Measurements from ENCODE around the gene GAD1.

Gene GAD1

DNA sequence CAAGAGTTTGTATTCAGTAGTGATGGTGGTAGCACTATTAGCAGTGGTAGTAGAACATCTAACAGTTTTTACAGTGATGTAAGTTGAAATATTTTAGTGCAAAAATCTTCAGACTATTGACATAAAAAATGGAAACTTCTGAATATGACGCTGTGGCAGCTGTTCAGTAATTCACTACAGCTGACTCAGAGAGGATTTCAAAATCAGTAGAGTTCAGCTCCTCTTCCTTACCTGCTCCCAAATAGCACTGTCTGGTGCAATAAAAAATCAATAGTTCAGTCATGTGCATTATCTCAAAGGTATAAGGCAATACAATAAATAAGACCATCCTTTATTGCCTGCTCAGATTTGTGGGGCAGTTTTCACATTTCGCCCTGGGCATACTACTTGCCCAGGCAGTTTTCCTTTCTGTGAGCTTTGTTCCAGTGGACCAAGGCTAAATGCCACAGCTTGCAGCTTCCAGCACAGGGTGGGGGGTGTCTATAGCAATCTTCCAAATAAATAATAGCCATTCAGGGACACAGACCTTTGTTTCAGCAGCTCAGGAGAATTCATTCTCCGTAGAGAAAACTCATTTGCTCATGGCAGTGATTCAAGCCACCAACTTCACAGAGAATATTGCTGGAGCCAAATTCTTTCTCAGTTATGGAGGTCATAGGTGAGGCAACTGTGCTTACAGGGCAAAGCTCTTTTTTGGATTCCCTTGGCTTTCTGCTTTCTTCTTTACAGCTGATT lies 78.5 kb downstream of the GAD1 start:
- Histone ChIP-seq H3K27ac (ENCODE audit: low read depth, low read length) (no peak overlapping the region), H3K4me3 (ENCODE audit: low read depth, low read length) (peak overlapping the region; percentile 24; the same call in 1 of the 2 replicates), H3K79me2 (ENCODE audit: control insufficient read depth, insufficient read depth, low read length, unreplicated experiment) (no peaks in the 10 kb centered on the region), H3K4me1 (ENCODE audit: control insufficient read depth, insufficient read depth, low read length, unreplicated experiment) (peaks cover 12% of the 10 kb centered on the region), H3K36me3 (ENCODE audit: insufficient read depth, low read length) (no peaks in the 10 kb centered on the region), H2AFZ (ENCODE audit: low read length, unreplicated experiment) (no peak overlapping the region), H3K27me3 (ENCODE audit: insufficient read depth, low read length) (peaks cover 8% of the 10 kb centered on the region; the same call in 1 of the 2 replicates)

- Histone ChIP-seq H3K79me2 (ENCODE audit: control insufficient read depth, insufficient read depth, low read length, unreplicated experiment) (no peaks in the 10 kb centered on the region), H3K27me3 (ENCODE audit: insufficient read depth, low read length) (no peaks in the 10 kb centered on the region), H2AFZ (ENCODE audit: low read length, unreplicated experiment) (no peak overlapping the region), H3K36me3 (ENCODE audit: insufficient read depth, low read length) (no peaks in the 10 kb centered on the region), H3K4me1 (ENCODE audit: control insufficient read depth, insufficient read depth, low read length, unreplicated experiment) (peaks cover 12% of the 10 kb centered on the region), H3K27ac (ENCODE audit: low read depth, low read length) (no peak overlapping the region), H3K4me3 (ENCODE audit: low read depth, low read length) (no peak overlapping the region)
Observed at GRCh38 chr2:170896622-170897021, 79.9 kb downstream of the GAD1 start.

GRCh38 chr2:170897108-170897507 lies 80.4 kb downstream of the GAD1 start:
- Histone ChIP-seq H3K79me2 (ENCODE audit: control insufficient read depth, insufficient read depth, low read length, unreplicated experiment) (no peaks in the 10 kb centered on the region), H3K36me3 (ENCODE audit: insufficient read depth, low read length) (no peaks in the 10 kb centered on the region), H3K27me3 (ENCODE audit: insufficient read depth, low read length) (0 out of 2 replicates have a peak, but pooled peaks cover 4% of the 10 kb centered on the region), H2AFZ (ENCODE audit: low read length, unreplicated experiment) (no peak overlapping the region), H3K27ac (ENCODE audit: low read depth, low read length) (no peak overlapping the region), H3K4me3 (ENCODE audit: low read depth, low read length) (no peak overlapping the region), H3K4me1 (ENCODE audit: control insufficient read depth, insufficient read depth, low read length, unreplicated experiment) (peaks cover 12% of the 10 kb centered on the region)

DNA sequence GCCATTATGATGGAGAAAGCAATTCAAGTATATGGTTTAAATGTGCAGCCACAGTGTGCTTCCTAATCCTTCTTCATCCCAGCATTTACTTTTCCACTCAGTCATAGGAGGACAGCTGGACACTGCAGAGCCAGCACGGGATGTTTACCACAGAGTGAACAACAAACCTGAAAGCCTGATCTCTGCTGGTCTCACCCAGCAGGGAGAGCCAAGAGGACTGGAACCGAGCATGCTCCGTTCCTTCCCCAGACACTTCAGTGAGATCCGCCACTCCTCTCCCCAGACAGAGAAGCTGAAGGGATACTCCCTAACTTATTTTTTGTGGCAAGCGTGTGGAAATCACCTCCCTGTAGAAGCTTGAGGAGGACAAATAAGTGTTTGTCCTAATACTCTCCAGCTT lies 89.2 kb downstream of the GAD1 start:
- Histone ChIP-seq H3K4me1 (ENCODE audit: control insufficient read depth, insufficient read depth, low read length, unreplicated experiment) (no peaks in the 10 kb centered on the region), H3K27ac (ENCODE audit: low read depth, low read length) (no peak overlapping the region), H2AFZ (ENCODE audit: low read length, unreplicated experiment) (no peak overlapping the region)

More for the DNA sequence above, 89.2 kb downstream of the GAD1 start:
- H3K36me3 ChIP-seq (ENCODE audit: insufficient read depth, low read length): no peaks in the 10 kb centered on the region
- H3K79me2 ChIP-seq (ENCODE audit: control insufficient read depth, insufficient read depth, low read length, unreplicated experiment): no peaks in the 10 kb centered on the region
- peaks cover 38% of the 10 kb centered on the region; the same call in 1 of the 2 replicates for H3K27me3 ChIP-seq (ENCODE audit: insufficient read depth, low read length)
- H3K4me3 ChIP-seq (ENCODE audit: low read depth, low read length): no peak overlapping the region
